Measurements from ENCODE around the gene COQ5. TPM values are rescaled to one million over a fixed set of nuclear protein-coding genes. Genes with fewer than 3 reads are reported as not detected.

The COQ5 gene
- polyA plus RNA-seq, 1 donor (not counting 4 experiments of a cell fraction or from before 2014, with no cell fraction given): 38.7 TPM

GRCh38 chr12:120554678-120555077, 25.7 kb upstream of the COQ5 start:
- H3K4me2 ChIP-seq (ENCODE audit: control insufficient read depth, extremely low read depth, insufficient read depth, low read depth, low read length): no peak overlapping the region
- H3K27me3 ChIP-seq (ENCODE audit: control insufficient read depth, extremely low read depth, insufficient read depth, low read length): no peaks in the 10 kb centered on the region
- dilution Hi-C loops (cut with MboI; ENCODE audit: extremely low pct_ligation_motif_present, low sequenced_read_pairs): no loop called here
- H3K79me2 ChIP-seq (ENCODE audit: control insufficient read depth, insufficient read depth, low read length): peaks cover 17% of the 10 kb centered on the region
- TF ChIP-seq CTCF (optimal IDR thresholded peaks at IDR 0.05 in 1 of 3, IDR thresholded peaks at IDR 0.05 in 1 of 3, conservative IDR thresholded peaks at IDR 0.05 in 1 of 3; ENCODE audit: extremely low read depth in 1 of 3, insufficient read depth in 2 of 3, low read length in 3 of 3) (no peak), EZH2 (IDR thresholded peaks at IDR 0.05; ENCODE audit: low read length) (no peak)
- no peaks in the 10 kb centered on the region for H4K20me1 ChIP-seq (ENCODE audit: control insufficient read depth, extremely low read depth, insufficient read depth, low read length)
- peaks cover 25 to 36% of the 10 kb centered on the region in 2 experiments for H3K36me3 ChIP-seq (ENCODE audit: control insufficient read depth in 2 of 2, extremely low read depth in 1 of 2, insufficient read depth in 2 of 2, low read length in 2 of 2)
- no peak overlapping the region for H3K9ac ChIP-seq (ENCODE audit: control insufficient read depth, extremely low read depth, insufficient read depth, low read length)
- H3K9me1 ChIP-seq (ENCODE audit: control insufficient read depth, extremely low read depth, insufficient read depth, low read length): peaks cover 4% of the 10 kb centered on the region
- H3K4me3 ChIP-seq (ENCODE audit: control insufficient read depth in 2 of 3, extremely low read depth in 1 of 3, insufficient read depth in 2 of 3, low read depth in 1 of 3, low read length in 3 of 3): no peak overlapping the region
- no peak overlapping the region for H2AFZ ChIP-seq (ENCODE audit: control insufficient read depth, low read length)
- FAIRE-seq (no peak), DNase-seq (ENCODE audit: low read depth, low spot score) (no peak)
- H3K27ac ChIP-seq (ENCODE audit: control insufficient read depth, insufficient read depth, low read length): no peak overlapping the region
- peaks cover 6% of the 10 kb centered on the region for H3K4me1 ChIP-seq (ENCODE audit: control insufficient read depth, extremely low read depth, insufficient read depth, low read length)
- H3K9me3 ChIP-seq (ENCODE audit: control insufficient read depth, low read depth, low read length): no peaks in the 10 kb centered on the region

- Histone ChIP-seq H4K20me1 (ENCODE audit: control insufficient read depth, extremely low read depth, insufficient read depth, low read length) (peaks cover 4% of the 10 kb centered on the region), H3K79me2 (ENCODE audit: control insufficient read depth, insufficient read depth, low read length) (peaks cover 84% of the 10 kb centered on the region), H3K36me3 (ENCODE audit: control insufficient read depth in 2 of 2, extremely low read depth in 1 of 2, insufficient read depth in 2 of 2, low read length in 2 of 2) (peaks cover 30 to 32% of the 10 kb centered on the region in 2 experiments), H3K4me3 (ENCODE audit: control insufficient read depth in 2 of 3, extremely low read depth in 1 of 3, insufficient read depth in 2 of 3, low read depth in 1 of 3, low read length in 3 of 3) (no peak overlapping the region), H3K9me3 (ENCODE audit: control insufficient read depth, low read depth, low read length) (no peaks in the 10 kb centered on the region), H3K27ac (ENCODE audit: control insufficient read depth, insufficient read depth, low read length) (no peak overlapping the region), H3K4me1 (ENCODE audit: control insufficient read depth, extremely low read depth, insufficient read depth, low read length) (no peaks in the 10 kb centered on the region), H3K27me3 (ENCODE audit: control insufficient read depth, extremely low read depth, insufficient read depth, low read length) (no peaks in the 10 kb centered on the region), H3K9ac (ENCODE audit: control insufficient read depth, extremely low read depth, insufficient read depth, low read length) (no peak overlapping the region), H2AFZ (ENCODE audit: control insufficient read depth, low read length) (no peak overlapping the region), H3K9me1 (ENCODE audit: control insufficient read depth, extremely low read depth, insufficient read depth, low read length) (no peaks in the 10 kb centered on the region), H3K4me2 (ENCODE audit: control insufficient read depth, extremely low read depth, insufficient read depth, low read depth, low read length) (no peak overlapping the region)
- dilution Hi-C loops (cut with MboI; ENCODE audit: extremely low pct_ligation_motif_present, low sequenced_read_pairs): no loop called here
- TF ChIP-seq CTCF (optimal IDR thresholded peaks at IDR 0.05 in 1 of 3, IDR thresholded peaks at IDR 0.05 in 1 of 3, conservative IDR thresholded peaks at IDR 0.05 in 1 of 3; ENCODE audit: extremely low read depth in 1 of 3, insufficient read depth in 2 of 3, low read length in 3 of 3) (no peak), EZH2 (IDR thresholded peaks at IDR 0.05; ENCODE audit: low read length) (no peak)
- FAIRE-seq: no peak
- no peak for DNase-seq (ENCODE audit: low read depth, low spot score)
Measured at GRCh38 chr12:120546050-120546386, 17.1 kb upstream of the COQ5 start.
